GM19395 (cell line): ENCODE measurements around the gene CAPRIN1.

Experiments
- ATAC-seq: cut with Tn5 transposase; IDR thresholded peaks from one replicate; pipeline ENCODE4 v1.9.1; 2021; ENCODE audit warnings: mild to moderate bottlenecking, moderate library complexity; ENCODE audit not compliant: unreplicated experiment

CAPRIN1 gene

GRCh38 chr11:34139346-34139745, 87.8 kb downstream of the CAPRIN1 start:
- no peak for ATAC-seq

GRCh38 chr11:34140149-34140548, 88.6 kb downstream of the CAPRIN1 start:
- ATAC-seq = no peak

GRCh38 chr11:34143048-34143447, 91.5 kb downstream of the CAPRIN1 start:
- no peak for ATAC-seq

- ATAC-seq = peak; percentile 51
Measured at GRCh38 chr11:34145073-34145472, 93.5 kb downstream of the CAPRIN1 start.

GRCh38 chr11:34145847-34146381, 94.4 kb downstream of the CAPRIN1 start:
- ATAC-seq = peak; percentile 64

- no peak for ATAC-seq
Measured at GRCh38 chr11:34146411-34146810, 94.9 kb downstream of the CAPRIN1 start.

- ATAC-seq = no peak
Measured at GRCh38 chr11:34146866-34147265, 95.3 kb downstream of the CAPRIN1 start.

- ATAC-seq = no peak
Measured at GRCh38 chr11:34147581-34147980, 96.0 kb downstream of the CAPRIN1 start.

GRCh38 chr11:34148504-34149165, 97.1 kb downstream of the CAPRIN1 start:
- ATAC-seq = no peak

- ATAC-seq = no peak
Measured at GRCh38 chr11:34149274-34149673, 97.7 kb downstream of the CAPRIN1 start.

GRCh38 chr11:34149786-34150185, 98.3 kb downstream of the CAPRIN1 start:
- ATAC-seq = no peak

- ATAC-seq = no peak
Measured at GRCh38 chr11:34150494-34151151, 99.1 kb downstream of the CAPRIN1 start.
